ENCODE results near the gene PIEZO2. TPM values are rescaled to one million over a fixed set of nuclear protein-coding genes. Genes with fewer than 3 reads are reported as not detected.

Gene PIEZO2
- polyA plus RNA-seq, 6 donors from 2014 or later = 0.21 TPM; not detected in 5

DNA sequence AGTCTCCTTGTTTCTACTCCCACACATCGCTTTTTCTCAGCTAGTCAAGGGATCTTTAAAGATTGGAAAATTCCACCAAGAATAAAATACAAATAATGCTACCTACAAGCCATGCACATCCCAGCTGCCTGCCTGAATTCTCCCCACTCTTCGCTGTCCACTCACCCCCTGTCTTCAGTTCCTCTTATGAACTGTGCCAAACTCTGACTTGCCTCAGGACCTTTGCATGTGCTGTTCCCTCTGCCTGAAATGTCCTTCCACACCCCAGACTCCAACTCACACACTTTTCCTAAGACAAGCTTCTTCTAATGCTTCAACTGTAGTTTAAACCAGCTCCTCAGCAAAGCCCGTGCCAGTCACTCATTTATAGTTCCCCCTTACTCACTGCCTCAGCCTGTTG is 363.6 kb downstream of the PIEZO2 start:
- DNase-seq = no peak
- Mint-ChIP-seq H3K9me3 (peaks cover 0 to 3% (median 0%) of the 10 kb centered on the region in 7 donors), H3K27me3 (peaks cover 20 to 35% (median 23%) of the 10 kb centered on the region in 3 donors), H3K4me3 (no peak overlapping the region), H3K27ac (no peak overlapping the region), H3K36me3 (no peaks in the 10 kb centered on the region), H3K4me1 (no peaks in the 10 kb centered on the region)
- ATAC-seq (ENCODE audit: low read depth in 2 of 2) = no peak

DNA sequence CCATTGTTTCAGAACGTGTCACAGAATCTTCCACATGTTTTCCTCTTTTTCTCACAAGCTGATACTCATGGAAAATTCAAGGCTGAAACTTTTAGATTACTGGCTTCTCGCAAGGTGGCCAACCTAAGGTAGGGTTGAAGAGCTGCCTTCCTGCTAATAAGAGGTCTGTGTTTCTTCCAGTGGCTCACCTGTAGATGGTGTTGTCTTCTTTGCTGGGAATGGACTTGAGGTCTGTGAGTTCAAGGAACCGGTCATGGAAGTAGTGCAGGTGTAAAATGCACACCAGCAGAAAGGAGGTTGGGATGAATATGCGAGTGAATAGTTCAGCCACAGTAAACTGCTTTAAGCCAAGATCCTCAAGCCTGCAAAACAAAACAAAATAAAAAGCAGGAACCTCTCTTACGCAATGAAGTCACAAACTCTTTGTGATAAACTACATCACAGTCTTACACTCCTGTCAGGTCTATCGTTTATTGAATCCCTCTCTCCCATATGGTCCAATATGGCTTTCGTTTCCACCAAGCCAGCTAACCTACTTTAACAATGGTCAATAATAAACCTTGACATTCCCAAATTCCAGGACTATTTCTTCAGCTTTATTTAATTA is 364.7 kb downstream of the PIEZO2 start:
- Mint-ChIP-seq H3K9me3 (peaks cover 0 to 3% (median 0%) of the 10 kb centered on the region in 7 donors), H3K4me1 (no peaks in the 10 kb centered on the region), H3K27me3 (peaks cover 22 to 40% (median 26%) of the 10 kb centered on the region in 3 donors), H3K27ac (no peak overlapping the region), H3K4me3 (no peak overlapping the region), H3K36me3 (no peaks in the 10 kb centered on the region)
- no peak for ATAC-seq (ENCODE audit: low read depth in 2 of 2)
- DNase-seq = no peak

DNA sequence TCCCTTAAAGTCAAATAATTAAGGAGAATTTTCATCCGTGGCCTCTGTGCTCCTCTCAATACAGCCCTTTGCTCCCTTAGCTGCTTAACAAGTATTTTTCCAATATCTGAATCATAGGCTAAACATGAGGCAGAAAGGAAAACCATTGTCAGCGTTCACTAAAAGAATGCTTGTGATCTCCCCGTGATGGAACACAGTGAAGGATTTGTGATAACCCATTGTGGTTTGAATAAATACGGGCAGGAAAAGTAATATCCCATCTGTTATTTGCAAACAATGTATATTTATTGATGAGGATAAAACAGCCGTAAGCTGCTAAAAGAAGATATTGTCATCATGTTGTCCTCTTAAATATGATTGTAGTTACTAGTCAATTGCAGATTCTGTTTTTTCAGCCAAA is 365.4 kb downstream of the PIEZO2 start:
- Mint-ChIP-seq H3K9me3 (peaks cover 0 to 3% (median 0%) of the 10 kb centered on the region in 7 donors), H3K36me3 (no peaks in the 10 kb centered on the region), H3K4me3 (no peak overlapping the region), H3K4me1 (no peaks in the 10 kb centered on the region), H3K27me3 (peaks cover 26 to 39% (median 30%) of the 10 kb centered on the region in 3 donors), H3K27ac (no peak overlapping the region)
- DNase-seq (no peak), ATAC-seq (ENCODE audit: low read depth in 2 of 2) (no peak)

DNA sequence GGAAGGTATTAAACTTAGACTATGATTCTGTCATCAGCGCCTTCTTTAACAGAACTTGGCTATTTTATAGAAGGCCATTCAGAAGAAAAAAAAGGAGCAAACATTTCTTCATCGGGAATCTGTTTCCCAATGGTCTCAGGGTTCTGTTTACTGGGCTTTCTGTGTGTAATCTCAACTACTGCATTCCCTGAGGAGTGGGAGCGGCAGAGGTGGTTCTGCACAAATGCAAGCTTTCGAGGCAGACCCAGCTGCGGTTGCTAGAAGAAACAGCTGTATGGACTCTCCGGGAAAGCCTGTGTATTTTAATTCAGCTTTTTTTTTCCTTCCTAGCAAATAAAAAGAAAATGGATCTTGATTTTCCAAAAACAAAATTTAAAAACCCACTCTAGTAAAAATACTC is 372.9 kb downstream of the PIEZO2 start:
- no peak for DNase-seq
- ATAC-seq (ENCODE audit: low read depth in 2 of 2) = no peak
- H3K27ac Mint-ChIP-seq = no peak overlapping the region
- H3K36me3 Mint-ChIP-seq = peaks cover 0 to 5% of the 10 kb centered on the region in 2 donors
- no peak overlapping the region for H3K4me3 Mint-ChIP-seq
- no peaks in the 10 kb centered on the region for H3K4me1 Mint-ChIP-seq
- H3K27me3 Mint-ChIP-seq = peaks cover 27 to 34% (median 29%) of the 10 kb centered on the region in 3 donors
- H3K9me3 Mint-ChIP-seq = peaks cover 0 to 15% (median 5%) of the 10 kb centered on the region in 7 donors

DNA sequence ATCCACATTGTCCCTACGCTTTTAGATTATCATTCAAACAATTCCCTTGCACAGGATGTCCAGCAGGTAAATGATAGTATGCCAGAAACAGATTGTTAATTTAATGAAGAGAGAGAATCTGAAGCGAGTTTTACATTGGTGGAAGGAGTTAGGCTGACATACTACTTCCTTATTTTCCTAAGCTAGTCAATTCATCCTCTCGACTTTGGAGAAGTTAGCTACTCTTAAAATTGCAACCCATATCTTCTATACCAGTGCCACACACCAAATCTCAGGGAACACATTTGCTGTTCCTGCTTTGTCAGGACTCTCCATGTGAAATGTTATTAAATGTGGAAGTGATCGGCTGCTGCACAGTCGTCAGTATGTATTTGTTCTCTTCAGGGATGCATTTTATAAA is 374.3 kb downstream of the PIEZO2 start:
- DNase-seq = no peak
- ATAC-seq (ENCODE audit: low read depth in 2 of 2) = no peak
- H3K9me3 Mint-ChIP-seq = peaks cover 0 to 15% (median 5%) of the 10 kb centered on the region in 7 donors
- H3K4me3 Mint-ChIP-seq = no peak overlapping the region
- H3K27ac Mint-ChIP-seq = no peak overlapping the region
- H3K36me3 Mint-ChIP-seq = peaks cover 0 to 5% of the 10 kb centered on the region in 2 donors
- no peaks in the 10 kb centered on the region for H3K4me1 Mint-ChIP-seq
- peaks cover 29 to 38% (median 33%) of the 10 kb centered on the region in 3 donors for H3K27me3 Mint-ChIP-seq

DNA sequence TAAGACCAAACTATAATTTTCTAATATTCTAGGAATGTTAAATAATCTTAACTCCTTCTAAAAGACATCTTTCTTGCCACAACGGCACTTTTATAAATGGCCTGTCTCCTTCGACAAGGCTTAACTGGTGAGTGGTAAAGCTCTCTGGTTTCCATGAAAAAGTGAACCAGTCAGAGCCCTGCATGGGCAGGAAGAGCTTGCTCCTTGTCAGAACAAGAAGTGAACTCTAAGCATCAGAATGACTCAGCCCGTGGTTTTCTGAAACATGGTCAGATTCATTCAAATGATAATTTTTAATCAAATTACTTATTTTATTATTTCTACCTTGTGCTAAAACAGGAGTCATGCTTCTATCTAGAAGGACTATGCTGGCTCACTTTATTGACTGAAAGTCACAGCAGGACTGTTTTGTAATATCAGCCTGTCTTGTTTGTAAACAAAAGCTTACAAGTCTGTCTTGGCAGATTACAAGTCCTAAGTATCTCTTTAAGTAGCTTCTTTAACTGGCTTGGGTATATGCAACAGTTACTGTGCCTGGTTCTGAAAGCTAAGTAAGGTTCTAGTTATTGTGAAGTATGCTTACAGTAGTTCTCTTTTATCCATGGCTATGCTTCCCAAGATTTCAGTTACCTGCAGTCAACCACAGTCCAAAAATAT is 378.2 kb downstream of the PIEZO2 start:
- Mint-ChIP-seq H3K36me3 (peaks cover 0 to 5% of the 10 kb centered on the region in 2 donors), H3K27ac (no peak overlapping the region)
- no peak for DNase-seq

DNA sequence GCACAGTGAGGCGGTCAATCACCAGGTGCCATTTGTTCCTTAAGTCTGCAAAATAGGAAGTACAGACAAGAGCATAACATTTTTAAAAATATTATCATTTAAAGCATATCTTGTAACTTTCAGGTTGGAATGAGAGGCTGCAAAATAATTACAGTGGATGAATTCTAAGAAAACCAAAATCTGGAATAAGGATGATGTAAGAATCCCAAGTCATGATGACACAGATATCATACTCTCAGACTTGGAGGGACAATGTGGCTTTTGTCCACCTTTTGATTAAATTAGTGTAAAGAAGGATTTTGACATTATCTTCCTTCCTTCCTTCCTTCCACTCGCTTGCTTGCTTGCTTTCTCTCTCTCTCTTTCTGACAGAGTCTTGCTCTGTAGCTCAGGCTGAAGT is 379.1 kb downstream of the PIEZO2 start:
- Mint-ChIP-seq H3K27me3 (peaks cover 33 to 51% (median 36%) of the 10 kb centered on the region in 3 donors), H3K4me1 (no peaks in the 10 kb centered on the region), H3K36me3 (peaks cover 0 to 5% of the 10 kb centered on the region in 2 donors), H3K27ac (no peak overlapping the region), H3K4me3 (no peak overlapping the region), H3K9me3 (peaks cover 0 to 15% (median 5%) of the 10 kb centered on the region in 7 donors)
- ATAC-seq (ENCODE audit: low read depth in 2 of 2) = no peak
- DNase-seq = no peak

More for the DNA sequence above, 378.2 kb downstream of the PIEZO2 start:
- no peak overlapping the region for H3K4me3 Mint-ChIP-seq
- H3K27me3 Mint-ChIP-seq = peaks cover 27 to 42% (median 29%) of the 10 kb centered on the region in 3 donors
- H3K4me1 Mint-ChIP-seq = no peaks in the 10 kb centered on the region
- ATAC-seq (ENCODE audit: low read depth in 2 of 2) = no peak
- H3K9me3 Mint-ChIP-seq = peaks cover 0 to 15% (median 5%) of the 10 kb centered on the region in 7 donors

DNA sequence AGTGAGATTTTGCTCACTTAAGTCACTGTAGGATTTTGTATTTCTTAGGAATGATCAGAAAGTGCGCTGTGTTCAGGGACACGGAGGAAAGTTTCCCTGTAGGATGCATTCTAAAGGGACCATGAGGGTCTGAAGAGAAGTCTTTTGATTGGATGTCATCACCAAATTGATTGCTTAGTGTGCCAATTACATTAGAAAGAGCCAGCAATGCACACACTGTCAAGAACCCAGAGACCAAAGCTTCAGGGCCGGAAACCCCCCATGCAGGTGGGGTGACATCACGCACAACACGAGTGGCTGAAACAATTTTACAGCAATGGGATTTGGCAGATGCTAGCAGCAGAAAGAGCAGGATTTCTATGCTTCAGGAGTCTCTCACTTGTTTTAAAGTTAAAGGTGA is 381.1 kb downstream of the PIEZO2 start:
- ATAC-seq (ENCODE audit: low read depth in 2 of 2) (no peak), DNase-seq (no peak)
- Mint-ChIP-seq H3K27me3 (peaks cover 33 to 45% (median 40%) of the 10 kb centered on the region in 3 donors), H3K36me3 (peaks cover 0 to 5% of the 10 kb centered on the region in 2 donors), H3K9me3 (peaks cover 0 to 15% (median 5%) of the 10 kb centered on the region in 7 donors), H3K4me3 (no peak overlapping the region), H3K4me1 (no peaks in the 10 kb centered on the region), H3K27ac (peak overlapping the region in 1 of 6 donors; percentile 35)

DNA sequence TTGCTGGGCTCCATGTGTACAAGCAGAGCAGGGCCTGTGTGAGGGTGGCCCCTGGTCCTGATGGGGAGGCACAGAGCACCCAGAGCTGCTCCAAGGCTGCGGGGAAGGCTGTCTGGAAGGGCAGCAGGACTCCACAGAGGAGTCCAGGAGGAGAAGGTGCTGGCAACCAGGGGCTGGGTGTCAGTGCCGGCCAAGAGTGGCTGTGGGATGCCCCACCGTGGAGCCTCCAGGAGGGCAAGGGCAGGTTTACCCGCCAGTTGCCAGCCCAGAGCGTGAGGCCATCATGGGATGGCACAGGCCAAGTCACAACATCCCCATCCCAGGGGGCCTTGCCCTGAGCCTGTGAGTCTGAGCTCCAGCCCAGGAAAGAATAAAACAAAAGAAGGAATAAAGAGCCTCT is 381.7 kb downstream of the PIEZO2 start:
- DNase-seq (no peak), ATAC-seq (ENCODE audit: low read depth in 2 of 2) (no peak)
- Mint-ChIP-seq H3K27me3 (peaks cover 33 to 49% (median 43%) of the 10 kb centered on the region in 3 donors), H3K9me3 (peaks cover 0 to 11% (median 5%) of the 10 kb centered on the region in 7 donors), H3K4me3 (no peak overlapping the region), H3K36me3 (peaks cover 0 to 5% of the 10 kb centered on the region in 2 donors), H3K4me1 (no peaks in the 10 kb centered on the region), H3K27ac (no peak overlapping the region)

DNA sequence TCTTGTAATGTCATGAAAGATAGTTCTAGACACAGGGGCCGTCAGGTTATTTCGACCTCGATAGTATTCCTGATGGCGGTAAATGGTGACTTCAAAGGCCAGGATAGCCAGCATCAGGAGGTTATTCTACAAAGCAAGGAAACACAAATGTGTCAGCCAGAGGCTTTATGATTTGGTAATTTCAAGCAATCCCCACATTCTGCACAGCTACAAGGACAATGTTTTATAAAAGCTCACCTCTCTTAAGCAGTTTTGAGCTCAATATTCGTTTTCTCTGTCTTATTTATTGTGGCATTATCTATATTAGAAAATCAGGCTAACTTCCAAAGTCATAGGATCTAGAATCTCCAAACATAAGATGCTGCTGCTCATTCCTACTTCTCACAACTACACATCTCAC is 388.4 kb downstream of the PIEZO2 start:
- no peaks in the 10 kb centered on the region for H3K36me3 Mint-ChIP-seq
- no peak for DNase-seq
- H3K4me3 Mint-ChIP-seq = no peak overlapping the region
- H3K4me1 Mint-ChIP-seq = no peaks in the 10 kb centered on the region
- H3K9me3 Mint-ChIP-seq = no peaks in the 10 kb centered on the region
- no peak for ATAC-seq (ENCODE audit: low read depth in 2 of 2)
- no peak overlapping the region for H3K27ac Mint-ChIP-seq
- H3K27me3 Mint-ChIP-seq = peaks cover 11 to 25% (median 25%) of the 10 kb centered on the region in 3 donors

DNA sequence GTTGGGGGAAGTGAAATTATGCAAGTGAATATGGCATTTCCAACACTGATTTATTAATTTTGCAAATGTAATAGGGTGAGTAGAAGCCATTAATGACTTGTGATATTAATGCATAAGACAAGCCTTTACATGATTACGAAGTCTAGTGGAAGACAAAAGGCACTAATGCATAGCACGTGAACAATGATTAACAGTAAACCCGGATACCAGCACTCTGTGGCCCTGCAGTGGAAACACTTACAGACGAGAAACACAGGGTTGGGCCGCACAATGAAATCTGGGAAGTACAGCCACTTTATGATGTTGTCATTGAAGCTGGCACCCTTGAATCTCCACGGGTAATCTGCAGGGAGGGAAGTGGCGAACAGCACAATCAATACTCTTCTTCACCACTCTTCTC is 390.1 kb downstream of the PIEZO2 start:
- Mint-ChIP-seq H3K27ac (no peak overlapping the region), H3K4me1 (no peaks in the 10 kb centered on the region), H3K36me3 (no peaks in the 10 kb centered on the region), H3K27me3 (peaks cover 4 to 12% (median 11%) of the 10 kb centered on the region in 3 donors), H3K4me3 (no peak overlapping the region), H3K9me3 (no peaks in the 10 kb centered on the region)
- DNase-seq (no peak), ATAC-seq (ENCODE audit: low read depth in 2 of 2) (no peak)

DNA sequence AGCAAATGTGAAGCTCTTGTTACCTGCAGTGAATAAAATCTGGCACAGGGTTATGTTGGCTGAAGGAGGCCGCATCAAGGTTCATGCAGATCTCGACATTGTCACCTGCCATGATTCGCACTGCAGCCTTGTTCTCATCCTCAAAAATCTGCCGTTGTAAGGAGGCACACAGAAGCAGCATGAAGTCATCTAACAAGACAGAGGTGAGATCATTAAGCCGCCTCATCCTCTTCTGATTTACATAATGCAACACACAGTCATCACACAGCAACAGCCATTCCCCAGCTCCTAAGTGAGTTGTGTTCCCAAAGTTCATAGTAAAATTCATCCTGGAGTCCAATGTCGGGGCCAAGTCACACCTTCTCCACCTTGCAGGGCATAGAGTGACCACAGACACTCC is 391.4 kb downstream of the PIEZO2 start:
- Mint-ChIP-seq H3K27ac (no peak overlapping the region), H3K4me1 (no peaks in the 10 kb centered on the region), H3K9me3 (no peaks in the 10 kb centered on the region), H3K36me3 (no peaks in the 10 kb centered on the region), H3K4me3 (no peak overlapping the region), H3K27me3 (peaks cover 0 to 8% (median 5%) of the 10 kb centered on the region in 3 donors)
- no peak for ATAC-seq (ENCODE audit: low read depth in 2 of 2)
- no peak for DNase-seq

DNA sequence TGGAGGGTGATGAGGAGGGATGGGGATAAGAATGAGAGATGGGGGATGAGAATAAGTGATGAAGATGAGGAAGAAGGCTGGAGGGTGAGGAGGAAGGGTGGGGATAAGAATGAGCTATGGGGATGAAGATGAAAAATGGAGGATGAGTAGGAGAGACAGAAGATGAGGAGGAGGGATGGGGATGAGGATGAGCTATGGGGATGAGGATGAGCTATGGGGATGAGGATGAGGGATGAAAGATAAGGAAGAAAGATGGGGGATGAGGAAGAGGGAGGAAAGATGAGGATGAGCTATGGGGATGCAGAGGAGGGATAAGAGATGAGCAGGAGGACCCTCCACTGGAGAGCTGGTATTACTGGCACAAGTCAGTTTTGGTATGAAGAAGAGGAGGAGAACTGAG is 392.0 kb downstream of the PIEZO2 start:
- Mint-ChIP-seq H3K36me3 (no peaks in the 10 kb centered on the region), H3K9me3 (no peaks in the 10 kb centered on the region), H3K27ac (no peak overlapping the region), H3K27me3 (peaks cover 0 to 2% (median 1%) of the 10 kb centered on the region in 3 donors), H3K4me3 (no peak overlapping the region), H3K4me1 (no peaks in the 10 kb centered on the region)
- DNase-seq (no peak), ATAC-seq (ENCODE audit: low read depth in 2 of 2) (no peak)

DNA sequence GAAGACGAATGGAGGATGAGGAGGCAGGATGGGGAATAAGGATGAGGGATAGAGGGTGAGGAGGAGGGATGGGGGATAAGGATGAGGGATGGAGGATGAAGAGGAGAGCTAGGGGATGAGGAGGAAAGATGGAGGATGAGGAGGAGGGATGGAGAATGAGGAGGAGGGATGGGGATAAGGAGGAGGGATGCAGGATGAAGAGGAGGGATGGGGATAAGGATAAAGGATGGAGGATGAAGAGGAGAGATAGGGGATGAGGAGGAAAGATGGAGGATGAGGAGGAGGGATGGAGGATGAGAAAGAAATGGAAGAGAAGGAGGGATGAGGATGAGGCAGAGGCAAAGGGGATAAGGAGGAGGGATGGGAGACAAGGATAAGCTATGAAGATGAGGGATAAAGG is 393.5 kb downstream of the PIEZO2 start:
- H3K4me3 Mint-ChIP-seq = no peak overlapping the region
- H3K27me3 Mint-ChIP-seq = peaks cover 3 to 7% (median 3%) of the 10 kb centered on the region in 3 donors
- no peaks in the 10 kb centered on the region for H3K4me1 Mint-ChIP-seq
- H3K36me3 Mint-ChIP-seq = no peaks in the 10 kb centered on the region
- ATAC-seq (ENCODE audit: low read depth in 2 of 2) = no peak
- H3K27ac Mint-ChIP-seq = no peak overlapping the region
- DNase-seq = no peak
- H3K9me3 Mint-ChIP-seq = no peaks in the 10 kb centered on the region
